Measurements from ENCODE around the gene INPP1. TPM values are rescaled to one million over a fixed set of nuclear protein-coding genes. Genes with fewer than 3 reads are reported as not detected.

The INPP1 gene
- polyA plus RNA-seq, 1 of the 3 experiments (the other 2 are of a cell fraction), result 6.4 TPM

DNA sequence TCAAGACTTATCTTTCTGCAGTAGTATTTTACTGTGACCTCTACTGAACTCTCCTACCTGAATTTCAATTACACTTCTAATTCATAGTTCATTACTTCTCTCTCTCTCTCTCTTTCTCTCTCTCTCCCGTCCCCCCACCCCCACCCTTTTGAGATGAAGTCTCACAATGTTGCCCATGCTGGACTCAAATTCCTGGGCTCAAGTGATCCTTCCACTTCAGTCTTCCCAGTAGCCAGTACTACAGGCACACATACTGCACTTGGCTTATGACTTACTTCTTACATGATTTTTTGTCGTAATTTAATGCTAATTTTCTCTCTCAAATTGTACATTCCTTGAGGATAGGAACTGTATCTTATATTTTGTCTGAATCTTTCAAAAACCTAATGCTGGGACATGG is 17.8 kb upstream of the INPP1 start:
- TF ChIP-seq GATA2 (CRISPR knock-in tag; IDR thresholded peaks at IDR 0.05) (no peak), FOXM1 (IDR thresholded peaks at IDR 0.05; ENCODE audit: low read depth) (no peak), MXI1 (IDR thresholded peaks at IDR 0.05; ENCODE audit: low read depth, low read length) (no peak), SMC3 (IDR thresholded peaks at IDR 0.05; ENCODE audit: low read depth, low read length) (no peak), NFIC (IDR thresholded peaks at IDR 0.05; ENCODE audit: borderline replicate concordance) (no peak), RCOR1 (IDR thresholded peaks at IDR 0.05; ENCODE audit: low read length) (no peak), EP300 (IDR thresholded peaks at IDR 0.05; ENCODE audit: borderline replicate concordance in 1 of 2, low read depth in 1 of 2, low read length in 1 of 2) (no peak), RFX5 (IDR thresholded peaks at IDR 0.05; ENCODE audit: low read length) (no peak), GABPA (IDR thresholded peaks at IDR 0.05; ENCODE audit: low read depth) (no peak), YY1 (IDR thresholded peaks at IDR 0.05; ENCODE audit: low read depth) (no peak)
- TF ChIP-seq, protein P1, sequence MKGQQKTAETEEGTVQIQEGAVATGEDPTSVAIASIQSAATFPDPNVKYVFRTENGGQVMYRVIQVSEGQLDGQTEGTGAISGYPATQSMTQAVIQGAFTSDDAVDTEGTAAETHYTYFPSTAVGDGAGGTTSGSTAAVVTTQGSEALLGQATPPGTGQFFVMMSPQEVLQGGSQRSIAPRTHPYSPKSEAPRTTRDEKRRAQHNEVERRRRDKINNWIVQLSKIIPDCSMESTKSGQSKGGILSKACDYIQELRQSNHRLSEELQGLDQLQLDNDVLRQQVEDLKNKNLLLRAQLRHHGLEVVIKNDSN (IDR thresholded peaks at IDR 0.05; ENCODE audit: borderline replicate concordance, low read depth), result no peak
- TF ChIP-seq, protein P2, sequence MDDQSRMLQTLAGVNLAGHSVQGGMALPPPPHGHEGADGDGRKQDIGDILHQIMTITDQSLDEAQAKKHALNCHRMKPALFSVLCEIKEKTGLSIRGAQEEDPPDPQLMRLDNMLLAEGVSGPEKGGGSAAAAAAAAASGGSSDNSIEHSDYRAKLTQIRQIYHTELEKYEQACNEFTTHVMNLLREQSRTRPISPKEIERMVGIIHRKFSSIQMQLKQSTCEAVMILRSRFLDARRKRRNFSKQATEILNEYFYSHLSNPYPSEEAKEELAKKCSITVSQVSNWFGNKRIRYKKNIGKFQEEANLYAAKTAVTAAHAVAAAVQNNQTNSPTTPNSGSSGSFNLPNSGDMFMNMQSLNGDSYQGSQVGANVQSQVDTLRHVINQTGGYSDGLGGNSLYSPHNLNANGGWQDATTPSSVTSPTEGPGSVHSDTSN (IDR thresholded peaks at IDR 0.05), result no peak
- TF ChIP-seq, protein P3, sequence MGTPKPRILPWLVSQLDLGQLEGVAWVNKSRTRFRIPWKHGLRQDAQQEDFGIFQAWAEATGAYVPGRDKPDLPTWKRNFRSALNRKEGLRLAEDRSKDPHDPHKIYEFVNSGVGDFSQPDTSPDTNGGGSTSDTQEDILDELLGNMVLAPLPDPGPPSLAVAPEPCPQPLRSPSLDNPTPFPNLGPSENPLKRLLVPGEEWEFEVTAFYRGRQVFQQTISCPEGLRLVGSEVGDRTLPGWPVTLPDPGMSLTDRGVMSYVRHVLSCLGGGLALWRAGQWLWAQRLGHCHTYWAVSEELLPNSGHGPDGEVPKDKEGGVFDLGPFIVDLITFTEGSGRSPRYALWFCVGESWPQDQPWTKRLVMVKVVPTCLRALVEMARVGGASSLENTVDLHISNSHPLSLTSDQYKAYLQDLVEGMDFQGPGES (IDR thresholded peaks at IDR 0.05; ENCODE audit: low read depth, low read length), result no peak
- TF ChIP-seq, protein P4, sequence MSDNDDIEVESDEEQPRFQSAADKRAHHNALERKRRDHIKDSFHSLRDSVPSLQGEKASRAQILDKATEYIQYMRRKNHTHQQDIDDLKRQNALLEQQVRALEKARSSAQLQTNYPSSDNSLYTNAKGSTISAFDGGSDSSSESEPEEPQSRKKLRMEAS (IDR thresholded peaks at IDR 0.05; ENCODE audit: low read depth), result no peak
- H3K9ac ChIP-seq, result no peak overlapping the region
- ChIA-PET POLR2A (no interaction called here), CTCF (no interaction called here)
- no peak overlapping the region for H3K4me3 ChIP-seq (ENCODE audit: low read depth in 2 of 2, low read length in 1 of 2)
- H3K79me2 ChIP-seq (ENCODE audit: insufficient read depth), result no peaks in the 10 kb centered on the region
- no peak overlapping the region for H3K4me2 ChIP-seq
- H3K4me1 ChIP-seq (ENCODE audit: control insufficient read depth in 1 of 2, insufficient read depth in 2 of 2, low read depth in 1 of 2, low read length in 1 of 2), result no peaks in the 10 kb centered on the region
- no peaks in the 10 kb centered on the region for H3K36me3 ChIP-seq (replicated peaks in 1 of 2; ENCODE audit: control insufficient read depth in 1 of 2, insufficient read depth in 2 of 2, low read length in 1 of 2)
- WGBS (ENCODE audit: low lambda C conversion rate), result 37% methylated on average over 2 of the region's 2 CpGs
- no peak overlapping the region for H2AFZ ChIP-seq (ENCODE audit: low read depth)
- no peaks in the 10 kb centered on the region for H3K9me2 ChIP-seq
- no peak for DNase-seq
- no peaks in the 10 kb centered on the region for H3K9me3 ChIP-seq
- H3K27me3 ChIP-seq (ENCODE audit: insufficient read depth), result no peaks in the 10 kb centered on the region
- no peaks in the 10 kb centered on the region for H4K20me1 ChIP-seq (ENCODE audit: insufficient read depth)
- H3K27ac ChIP-seq (ENCODE audit: low read depth in 2 of 2, low read length in 1 of 2), result no peak overlapping the region
- peaks cover under 1% of the 10 kb centered on the region for H3F3A ChIP-seq (replicated peaks; ENCODE audit: insufficient read depth)

DNA sequence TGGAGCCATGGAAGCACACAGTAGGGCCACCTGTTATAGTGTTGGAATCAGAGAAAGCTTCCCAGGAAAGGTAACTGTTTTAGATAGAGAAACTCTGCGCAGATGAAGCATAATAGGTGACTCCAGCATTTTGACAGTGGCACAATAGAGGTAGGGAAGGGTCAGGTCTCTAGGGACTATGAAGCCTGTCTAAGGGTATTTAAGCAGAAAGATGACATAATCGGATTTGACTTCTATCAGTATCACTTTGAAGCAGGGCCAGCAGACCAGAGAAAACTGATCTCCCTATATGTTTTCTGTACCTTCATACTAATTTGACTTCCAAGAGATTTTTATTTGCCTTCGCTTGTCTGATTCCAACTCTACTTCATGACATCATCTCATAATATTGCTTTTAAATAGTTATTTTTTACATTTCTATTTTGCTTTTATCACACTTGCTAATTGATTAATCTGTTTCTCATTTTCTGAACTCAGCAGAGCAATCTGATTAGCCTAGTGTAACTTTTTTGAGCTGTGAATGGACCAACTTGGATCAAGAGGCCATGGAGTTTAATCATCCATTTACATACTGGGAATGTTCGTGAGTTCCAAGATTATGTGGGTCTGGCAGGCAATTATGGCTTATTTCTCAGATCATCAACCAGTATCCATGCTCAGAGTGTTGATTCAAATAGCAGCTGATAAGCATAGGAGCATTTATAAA is 15.4 kb upstream of the INPP1 start:
- H3K4me2 ChIP-seq, result no peak overlapping the region
- DNase-seq, result no peak
- no peaks in the 10 kb centered on the region for H4K20me1 ChIP-seq (ENCODE audit: insufficient read depth)
- no peak overlapping the region for H2AFZ ChIP-seq (ENCODE audit: low read depth)
- no peaks in the 10 kb centered on the region for H3K9me2 ChIP-seq
- 56% methylated on average over 4 of the region's 4 CpGs for WGBS (ENCODE audit: low lambda C conversion rate)
- no peak overlapping the region for H3K27ac ChIP-seq (ENCODE audit: low read depth in 2 of 2, low read length in 1 of 2)
- TF ChIP-seq NFIC (IDR thresholded peaks at IDR 0.05; ENCODE audit: borderline replicate concordance) (no peak), GATA2 (CRISPR knock-in tag; IDR thresholded peaks at IDR 0.05) (no peak), NRF1 (IDR thresholded peaks at IDR 0.05; ENCODE audit: low read depth, low read length) (no peak), EZH2phosphoT487 (IDR thresholded peaks at IDR 0.05; ENCODE audit: borderline replicate concordance, low read depth) (no peak), TAF1 (IDR thresholded peaks at IDR 0.05; ENCODE audit: borderline replicate concordance, low read depth, low read length) (no peak), YY1 (IDR thresholded peaks at IDR 0.05; ENCODE audit: low read depth) (no peak), JUND (IDR thresholded peaks at IDR 0.05) (no peak), MEF2A (IDR thresholded peaks at IDR 0.05; ENCODE audit: borderline replicate concordance, low read depth) (no peak)
- TF ChIP-seq, protein P2 (IDR thresholded peaks at IDR 0.05), result no peak
- TF ChIP-seq, protein P1 (IDR thresholded peaks at IDR 0.05; ENCODE audit: borderline replicate concordance, low read depth), result no peak
- H3K9ac ChIP-seq, result no peak overlapping the region
- CTCF ChIA-PET, result interaction anchor here (1.0 to 4.3 kb wide), 3 partner anchors 8 to 183 kb away, joined by 3 to 25 read pairs (median 6); partner anchors contain the start of gene HIBCH
- no peaks in the 10 kb centered on the region for H3K79me2 ChIP-seq (ENCODE audit: insufficient read depth)
- H3F3A ChIP-seq (replicated peaks; ENCODE audit: insufficient read depth), result no peaks in the 10 kb centered on the region
- no peaks in the 10 kb centered on the region for H3K27me3 ChIP-seq (ENCODE audit: insufficient read depth)
- no peaks in the 10 kb centered on the region for H3K4me1 ChIP-seq (ENCODE audit: control insufficient read depth in 1 of 2, insufficient read depth in 2 of 2, low read depth in 1 of 2, low read length in 1 of 2)
- no peaks in the 10 kb centered on the region for H3K36me3 ChIP-seq (replicated peaks in 1 of 2; ENCODE audit: control insufficient read depth in 1 of 2, insufficient read depth in 2 of 2, low read length in 1 of 2)
- no peaks in the 10 kb centered on the region for H3K9me3 ChIP-seq
- POLR2A ChIA-PET, result no interaction called here
- no peak overlapping the region for H3K4me3 ChIP-seq (ENCODE audit: low read depth in 2 of 2, low read length in 1 of 2)
